MCF 10A (cell line): ENCODE results near the gene SPATA16. TPM values are rescaled to one million over a fixed set of nuclear protein-coding genes. Genes with fewer than 3 reads are reported as not detected.

Experiments
- BruUV-seq: library from RNA; stranded (reverse); fragments of 400-500 nt; replicated peaks from 2 replicates; lab custom pipeline; 2021; lab: Mats Ljungman, UMichigan
- CTCF ChIA-PET: fragments of 300-600 bp; sonication (Branson Sonifier 250); formaldehyde crosslinking; extraction: SDS; loops from one replicate; lab custom pipeline; 2021; ENCODE audit warnings: antibody characterized with exemption, inconsistent platforms; lab: Yijun Ruan, JAX
- POLR2A ChIA-PET: fragments of 300-600, 350-650 bp; sonication (Branson Sonifier 250); formaldehyde crosslinking; extraction: SDS; loops from one replicate; lab custom pipeline; 2020; ENCODE audit warnings: antibody characterized with exemption, inconsistent platforms; lab: Yijun Ruan, JAX
- DNase-seq: peaks from one replicate; pipeline ENCODE4 v3.0.0-alpha.2; 2018; ENCODE audit not compliant: unreplicated experiment
- H3K27ac Mint-ChIP-seq: one replicate; pipeline ENCODE4 v1.8.0; 2022; ENCODE audit warnings: mild to moderate bottlenecking, low read depth, mixed read lengths; ENCODE audit not compliant: unreplicated experiment
- H3K27me3 Mint-ChIP-seq: one replicate; pipeline ENCODE4 v1.8.0; 2022; ENCODE audit warnings: mixed read lengths; ENCODE audit not compliant: insufficient read depth, unreplicated experiment
- H3K36me3 Mint-ChIP-seq: one replicate; pipeline ENCODE4 v1.8.0; 2022; ENCODE audit warnings: mild to moderate bottlenecking, moderate library complexity, mixed read lengths; ENCODE audit not compliant: insufficient read depth, unreplicated experiment
- H3K4me1 Mint-ChIP-seq: one replicate; pipeline ENCODE4 v1.8.0; 2022; ENCODE audit warnings: mixed read lengths; ENCODE audit not compliant: insufficient read depth, unreplicated experiment
- H3K4me3 Mint-ChIP-seq: one replicate; pipeline ENCODE4 v1.8.0; 2022; ENCODE audit warnings: mild to moderate bottlenecking, moderate library complexity, mixed read lengths; ENCODE audit not compliant: unreplicated experiment
- H3K9me3 Mint-ChIP-seq: one replicate; pipeline ENCODE4 v1.8.0; 2022; ENCODE audit warnings: mixed read lengths; ENCODE audit not compliant: unreplicated experiment
- CTCF ChIP-seq: fragments of 200-600 bp; IDR thresholded peaks from one replicate; pipeline ENCODE4 v1.8.0; 2022; ENCODE audit warnings: antibody characterized with exemption, mild to moderate bottlenecking; ENCODE audit not compliant: unreplicated experiment
- intact Hi-C: fragments of 100-400 bp; cut with micrococcal nuclease; formaldehyde crosslinking; loops from 2 replicates; pipeline ENCODE4 v1.14.1; 2022
- total RNA-seq: library from RNA; stranded (reverse); gene quantifications from 2 replicates; pipeline ENCODE4 v1.2.3, GENCODE V29; 2022

SPATA16 gene
- total RNA-seq, 1 experiment from 2014 or later = not detected

GRCh38 chr3:172908771-172909270 is 232.2 kb downstream of the SPATA16 start:
- DNase-seq = no peak
- TF ChIP-seq CTCF = no peak
- CTCF ChIA-PET = interaction anchor here (0.6 kb wide), 1 partner anchor 9 kb away, joined by 4 read pairs; no protein-coding TSS in a partner anchor

GRCh38 chr3:172905451-172905850 is 235.6 kb downstream of the SPATA16 start:
- Mint-ChIP-seq H3K4me3 (no peak overlapping the region), H3K9me3 (no peaks in the 10 kb centered on the region), H3K36me3 (no peaks in the 10 kb centered on the region), H3K27me3 (peaks cover 91% of the 10 kb centered on the region), H3K4me1 (no peaks in the 10 kb centered on the region), H3K27ac (no peak overlapping the region)
- ChIA-PET POLR2A (no interaction called here), CTCF (interaction anchor here (0.5 kb wide), 1 partner anchor 70 kb away, joined by 3 read pairs; no protein-coding TSS in a partner anchor)
- TF ChIP-seq CTCF = no peak
- intact Hi-C loops = no loop called here
- DNase-seq = no peak
- BruUV-seq = no TSS peak

More at GRCh38 chr3:172908771-172909270, 232.2 kb downstream of the SPATA16 start:
- H3K27ac Mint-ChIP-seq = no peak overlapping the region
- POLR2A ChIA-PET = no interaction called here
- H3K4me3 Mint-ChIP-seq = no peak overlapping the region
- intact Hi-C loops = no loop called here
- no peaks in the 10 kb centered on the region for H3K4me1 Mint-ChIP-seq
- H3K36me3 Mint-ChIP-seq = no peaks in the 10 kb centered on the region
- BruUV-seq = no TSS peak
- H3K9me3 Mint-ChIP-seq = no peaks in the 10 kb centered on the region
- H3K27me3 Mint-ChIP-seq = peaks cover 91% of the 10 kb centered on the region

- TF ChIP-seq CTCF = no peak
- Mint-ChIP-seq H3K4me3 (no peak overlapping the region), H3K27ac (no peak overlapping the region), H3K36me3 (no peaks in the 10 kb centered on the region), H3K9me3 (peaks cover 3% of the 10 kb centered on the region), H3K4me1 (no peaks in the 10 kb centered on the region), H3K27me3 (peaks cover 93% of the 10 kb centered on the region)
- CTCF ChIA-PET = interaction anchor here (0.5 to 0.8 kb wide), 3 partner anchors 15 to 70 kb away, joined by 3 to 5 read pairs (median 3); no protein-coding TSS in a partner anchor
- intact Hi-C loops = no loop called here
- POLR2A ChIA-PET = interaction anchor here (0.9 kb wide), 1 partner anchor 32 kb away, joined by 3 read pairs; no protein-coding TSS in a partner anchor
- DNase-seq = no peak
- BruUV-seq = no TSS peak
Measured at GRCh38 chr3:172904711-172905373, 236.2 kb downstream of the SPATA16 start.

GRCh38 chr3:172903642-172904320 is 237.3 kb downstream of the SPATA16 start:
- no peak for TF ChIP-seq CTCF
- Mint-ChIP-seq H3K27me3 (peaks cover 97% of the 10 kb centered on the region), H3K4me3 (no peak overlapping the region), H3K36me3 (no peaks in the 10 kb centered on the region), H3K9me3 (peaks cover 14% of the 10 kb centered on the region), H3K27ac (no peak overlapping the region), H3K4me1 (no peaks in the 10 kb centered on the region)
- CTCF ChIA-PET = interaction anchor here (0.8 to 1.4 kb wide), 4 partner anchors 16 to 68 kb away, joined by 3 to 5 read pairs (median 3); no protein-coding TSS in a partner anchor
- POLR2A ChIA-PET = interaction anchor here (0.9 kb wide), 1 partner anchor 31 kb away, joined by 3 read pairs; no protein-coding TSS in a partner anchor
- intact Hi-C loops = no loop called here
- BruUV-seq = no TSS peak
- DNase-seq = no peak
